NCI-H526 (cell line): ENCODE data around the gene MSMB.
A peak's percentile ranks its signal among the peaks of the same experiment; 100 is the strongest.
"Not testable (repeated sequence)": the region's sequence is repeated elsewhere in the genome, so short reads cannot be mapped to it uniquely, and the experiment has no call there.

Source experiments
- DNase-seq, 2 experiments: peaks; one replicate each; lab custom pipeline; 2025; lab: John Stamatoyannopoulos, UW

The MSMB gene

DNA sequence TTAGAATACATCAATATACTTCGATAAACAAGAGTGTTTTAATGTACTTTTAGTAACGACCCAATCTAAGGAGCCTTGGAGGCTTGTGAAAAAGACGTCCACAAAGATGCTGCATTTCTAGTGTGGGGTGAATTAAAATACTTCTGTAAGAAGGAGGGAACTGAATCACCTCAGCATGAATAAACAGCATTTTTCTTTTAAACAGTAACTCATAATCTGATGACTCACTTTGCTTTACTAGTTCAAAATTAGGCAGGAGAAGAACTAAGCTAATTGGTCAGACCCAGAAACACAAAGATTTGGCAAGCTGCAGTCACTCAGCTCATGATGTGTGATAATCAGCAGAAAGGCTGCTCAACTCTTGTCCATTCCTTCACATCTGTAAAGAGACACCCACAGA lies 39.9 kb downstream of the MSMB start:
- DNase-seq: no peak

DNA sequence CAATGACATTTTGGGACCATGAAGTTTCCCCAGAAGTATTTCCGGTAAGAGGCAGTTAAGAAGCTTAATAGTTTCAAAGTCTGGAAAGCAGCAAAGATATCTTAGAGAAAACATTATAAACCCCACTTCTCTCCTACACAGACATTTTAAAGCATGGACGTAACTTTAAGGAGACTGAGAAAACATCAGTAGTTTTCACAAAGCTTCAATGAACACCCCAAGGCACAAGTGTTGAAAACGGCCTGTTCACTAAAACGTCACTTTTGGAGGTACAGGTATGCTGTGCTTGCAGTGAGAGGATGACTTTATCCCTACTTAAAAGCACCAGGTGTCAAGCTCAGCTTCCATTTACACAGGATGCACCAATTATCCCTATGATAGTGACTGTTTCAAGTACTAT lies 40.7 kb downstream of the MSMB start:
- no peak for DNase-seq

DNA sequence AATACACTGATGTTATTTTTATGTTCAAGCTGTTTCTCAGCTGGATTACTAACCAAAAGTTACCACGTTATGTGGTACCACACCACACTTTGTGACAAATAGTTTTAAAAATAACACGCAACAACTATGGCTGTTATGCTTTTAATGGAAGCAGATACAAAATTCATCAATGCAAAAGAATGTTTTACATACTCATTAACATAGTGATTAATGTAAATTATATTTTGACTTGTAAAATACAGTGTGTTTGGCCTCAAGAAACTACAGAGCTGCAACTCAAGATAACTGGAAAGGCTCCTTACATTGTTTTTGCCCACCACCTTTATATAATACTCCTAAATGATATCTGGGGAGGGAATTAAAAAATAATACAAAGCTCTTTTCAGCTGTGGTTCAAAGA lies 41.1 kb downstream of the MSMB start:
- DNase-seq: peak in 1 of 2 experiments; percentile 17

DNA sequence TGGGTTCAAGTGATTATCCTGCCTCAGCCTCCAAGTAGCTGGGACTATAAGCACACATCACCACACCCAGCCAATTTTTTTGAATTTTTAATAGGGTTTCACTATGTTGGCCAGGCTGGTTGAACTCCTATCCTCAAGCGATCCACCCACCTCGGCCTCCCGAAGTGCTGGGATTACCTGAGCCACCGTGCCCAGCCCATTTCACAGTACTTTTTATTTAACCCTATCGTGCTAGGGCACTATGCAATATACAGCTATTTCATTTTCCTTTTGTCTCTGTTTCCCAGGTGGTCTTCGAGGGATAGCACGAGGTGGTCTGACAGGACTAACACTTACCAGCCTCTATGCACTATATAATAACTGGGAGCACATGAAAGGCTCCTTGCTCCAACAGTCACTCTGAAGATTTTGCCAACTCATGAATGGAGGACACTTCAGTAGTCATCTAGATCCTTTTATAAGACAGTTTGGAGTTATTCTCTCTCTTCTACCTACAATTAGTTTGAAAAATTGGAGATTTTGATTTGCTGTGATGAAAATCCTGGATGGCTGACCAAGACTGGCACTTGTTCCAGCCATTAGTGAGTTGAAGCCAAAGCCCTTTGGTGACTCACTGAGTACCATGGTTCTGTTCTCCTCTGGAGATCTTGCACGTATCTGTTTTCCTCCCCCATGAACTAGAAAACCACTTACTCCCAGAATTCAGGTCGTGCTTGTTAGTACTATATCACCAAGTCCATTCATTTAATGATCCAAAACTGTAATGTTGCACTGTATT lies 43.0 kb downstream of the MSMB start:
- DNase-seq: no peak

DNA sequence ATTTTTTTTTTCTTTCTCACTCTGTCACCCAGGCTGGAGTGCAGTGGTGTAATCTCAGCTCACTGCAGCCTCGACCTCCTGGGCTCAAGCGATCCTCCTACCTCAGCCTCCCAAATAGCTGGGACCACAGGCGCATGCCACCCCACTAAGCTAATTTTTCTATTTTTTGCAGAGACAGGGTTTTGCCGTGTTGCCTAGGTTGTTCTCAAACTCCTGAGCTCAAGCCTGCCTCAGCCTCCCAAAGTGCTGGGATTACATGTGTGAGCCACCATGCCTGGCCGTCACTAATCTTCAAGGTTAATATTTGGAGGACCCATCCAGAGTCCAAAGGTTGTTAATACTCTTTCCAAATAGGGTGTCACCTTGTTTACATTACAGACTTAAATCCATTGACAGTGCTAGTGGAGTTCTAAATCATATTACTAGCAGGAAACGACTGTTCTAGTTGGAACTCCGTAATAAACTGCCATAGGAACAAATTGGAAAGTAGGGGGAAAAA lies 43.8 kb downstream of the MSMB start:
- DNase-seq: not testable (repeated sequence)

DNA sequence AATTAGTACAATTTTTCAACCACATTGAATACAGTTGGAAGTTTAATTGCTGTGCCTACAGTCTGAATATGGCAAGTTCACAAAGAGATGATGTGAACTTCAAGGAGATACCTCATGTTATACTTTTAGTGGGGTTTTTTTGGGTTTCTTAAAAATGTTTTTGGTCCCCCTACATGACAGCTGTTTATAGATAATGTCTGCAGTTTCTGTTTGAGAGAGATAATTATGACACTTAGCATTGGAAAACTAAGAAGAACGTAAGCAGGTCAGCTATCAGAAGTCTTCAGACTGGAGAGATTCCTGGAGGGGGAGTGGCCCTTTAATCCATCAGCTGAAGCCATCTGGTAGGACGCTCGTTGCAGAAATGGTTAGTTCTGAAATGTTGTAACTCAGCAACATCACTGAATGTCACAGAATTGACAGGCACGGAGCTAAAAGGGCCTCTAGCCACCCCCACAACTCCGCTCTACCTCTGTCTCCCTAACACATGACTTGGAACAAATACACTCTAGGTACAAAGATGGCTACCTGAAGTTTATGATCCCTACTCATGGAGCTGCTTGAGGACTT lies 44.8 kb downstream of the MSMB start:
- DNase-seq: no peak

DNA sequence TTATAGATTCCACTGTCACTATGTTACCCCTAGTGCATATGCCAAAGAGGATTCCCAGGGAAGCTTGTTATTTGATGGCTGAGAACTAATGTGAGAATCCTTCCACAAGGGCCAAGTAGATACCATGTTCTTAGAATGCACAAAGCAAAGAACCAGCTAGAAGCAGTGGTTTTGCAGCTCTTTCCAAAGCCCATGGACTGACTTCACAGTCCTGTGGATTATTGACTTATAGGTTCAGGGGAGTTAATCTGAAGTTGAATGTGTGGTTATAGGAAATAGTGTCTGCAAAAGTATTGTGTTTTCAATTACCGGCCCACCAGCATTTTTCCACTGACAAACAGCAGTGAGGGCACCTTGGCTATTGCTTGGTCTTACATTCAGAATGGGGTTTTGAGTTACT lies 45.5 kb downstream of the MSMB start:
- DNase-seq: no peak

DNA sequence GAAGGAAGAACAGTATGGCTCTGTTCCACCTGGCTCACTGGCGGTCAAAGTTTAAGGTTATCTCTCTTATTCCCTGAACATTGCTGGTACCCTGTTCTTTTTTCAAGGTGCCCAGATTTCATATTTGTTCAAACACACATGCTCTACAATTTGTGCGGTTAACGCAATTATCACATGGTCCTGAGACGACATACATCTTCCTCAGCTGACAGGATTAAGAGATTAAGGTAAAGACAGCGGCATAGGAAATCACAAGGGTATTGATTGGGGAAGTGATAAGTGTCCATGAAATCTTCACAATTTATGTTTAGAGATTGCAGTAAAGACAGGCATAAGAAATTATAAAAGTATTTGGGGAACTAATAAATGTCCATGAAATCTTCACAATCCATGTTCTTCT lies 46.1 kb downstream of the MSMB start:
- not testable (repeated sequence) for DNase-seq

DNA sequence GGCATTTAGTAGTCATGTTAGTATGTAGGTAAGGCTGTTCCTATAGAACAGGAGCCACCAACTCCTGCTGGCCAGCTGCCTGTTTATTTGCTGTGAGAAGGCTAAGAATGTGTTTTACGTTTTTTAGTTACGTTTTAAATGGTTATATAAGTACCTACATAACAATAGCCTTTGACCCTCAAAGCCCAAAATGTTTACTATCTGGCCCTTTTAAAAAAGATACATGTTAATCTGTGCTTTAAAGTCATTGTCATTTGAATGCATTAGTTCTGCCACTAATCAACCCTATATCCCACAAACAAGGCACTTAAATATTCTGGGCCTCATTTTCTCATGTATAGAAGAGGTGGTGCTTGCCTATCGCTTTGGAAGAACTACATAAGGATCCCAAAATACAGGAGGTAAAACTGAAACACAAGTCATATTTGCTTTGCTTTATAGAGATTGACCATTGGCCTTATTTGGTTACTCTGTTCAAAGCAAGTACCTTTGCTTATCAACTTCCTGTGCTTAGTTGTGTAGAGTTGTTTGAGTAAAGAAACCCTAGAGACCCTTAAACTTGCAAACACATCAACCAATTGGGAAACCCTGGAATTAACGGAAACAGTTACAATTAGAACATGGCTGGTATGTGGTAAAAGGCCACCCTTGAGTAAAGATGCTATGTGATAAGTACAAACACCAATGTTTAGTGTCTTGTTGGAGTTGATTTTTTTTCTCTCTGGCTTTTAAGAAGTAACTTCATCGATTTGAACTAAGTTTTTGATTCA lies 47.9 kb downstream of the MSMB start:
- DNase-seq: no peak

DNA sequence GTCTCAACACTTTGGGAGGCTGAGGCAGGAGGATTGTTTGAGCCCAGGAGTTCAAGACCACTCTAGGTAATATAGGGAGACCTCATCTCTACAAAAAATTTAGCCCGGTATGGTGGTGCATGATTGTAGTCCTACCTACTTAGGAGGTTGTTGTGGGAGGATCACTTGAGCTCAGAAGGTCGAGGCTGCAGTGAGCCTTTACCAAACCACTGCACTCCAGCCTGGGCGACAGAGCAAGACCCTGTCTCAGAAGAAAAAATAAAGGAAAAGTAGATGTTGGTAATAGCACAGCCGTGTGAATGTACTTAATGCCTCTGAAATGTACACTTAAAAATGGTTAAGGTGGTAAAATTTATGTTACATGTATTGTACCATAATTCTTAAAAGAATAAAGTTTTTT lies 48.5 kb downstream of the MSMB start:
- no peak for DNase-seq

DNA sequence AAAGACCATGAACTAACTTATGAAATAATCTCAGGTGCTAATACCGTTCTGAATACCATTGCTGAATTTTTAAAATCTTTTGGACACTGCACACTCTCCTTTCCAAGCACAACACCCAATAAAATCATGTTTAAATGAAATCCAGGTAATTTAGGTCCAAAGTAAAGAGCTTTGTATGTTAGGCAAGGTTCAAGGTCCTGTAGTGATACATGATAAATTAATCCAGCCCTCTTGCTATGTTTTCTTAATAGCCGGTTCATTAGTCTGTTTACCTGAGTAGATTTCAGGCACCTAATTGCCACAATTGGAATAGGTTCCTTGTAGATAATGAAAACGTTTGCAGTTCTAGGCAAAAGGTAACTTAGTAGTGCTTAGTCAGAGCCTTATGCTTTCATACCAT lies 60.5 kb downstream of the MSMB start:
- not testable (repeated sequence) for DNase-seq

DNA sequence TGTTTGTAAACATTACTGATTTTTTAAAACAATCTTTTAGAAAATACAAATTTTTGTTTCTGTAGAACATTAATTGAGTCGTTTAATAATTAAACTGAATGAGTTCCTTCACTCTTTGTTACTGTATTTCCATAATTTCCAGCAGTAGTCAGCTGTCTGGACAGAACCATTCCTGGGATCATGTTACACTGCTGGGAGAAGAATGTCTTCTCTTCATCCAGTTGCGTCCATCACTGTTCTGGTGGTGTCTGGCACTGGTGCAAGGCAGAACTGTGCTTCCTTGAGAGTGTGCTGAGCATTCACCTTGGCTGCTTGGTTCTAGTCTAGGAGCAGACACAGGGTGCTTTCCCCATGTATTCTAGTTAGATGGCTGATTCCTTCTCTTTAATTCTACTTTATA lies 61.6 kb downstream of the MSMB start:
- peak in 1 of 2 experiments; percentile 7 for DNase-seq

DNA sequence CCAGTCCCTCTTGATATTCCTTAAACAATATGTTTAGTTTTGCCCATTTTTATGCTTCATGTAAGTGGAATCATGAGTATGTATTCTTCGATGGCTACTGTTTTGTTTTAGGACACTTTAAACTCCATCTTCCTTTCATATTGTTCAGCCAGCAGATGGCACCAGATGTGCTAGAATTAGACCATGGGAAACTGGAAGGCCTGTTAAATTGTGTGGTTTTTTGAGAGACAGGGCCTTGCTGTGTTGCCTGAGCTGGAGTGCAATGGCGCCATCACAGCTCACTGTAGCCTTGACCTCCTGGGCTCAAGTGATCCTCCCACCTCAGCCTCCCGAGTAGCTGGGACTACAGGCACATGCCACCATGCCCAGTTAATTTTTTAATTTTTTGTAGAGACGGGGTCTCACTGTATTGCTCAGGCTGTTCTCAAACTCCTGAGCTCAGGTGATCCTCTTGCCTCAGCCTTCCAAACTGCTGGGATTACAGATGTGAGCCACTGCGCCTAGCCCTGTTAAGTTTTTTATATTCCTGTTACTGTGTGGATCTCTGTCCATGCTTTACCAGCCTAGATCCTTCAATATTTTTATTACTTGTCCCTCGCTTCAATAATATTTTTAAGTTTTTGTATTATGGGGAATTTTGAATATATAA lies 62.4 kb downstream of the MSMB start:
- DNase-seq: peak; percentile 9 to 18
